T1000 (cell line): ENCODE measurements around the gene CIAO3.
A peak's percentile ranks its signal among the peaks of the same experiment; 100 is the strongest.
"Not testable (repeated sequence)": the region's sequence is repeated elsewhere in the genome, so short reads cannot be mapped to it uniquely, and the experiment has no call there.

ENCODE experiments used
- DNase-seq: peaks from one replicate; lab custom pipeline; 2025; ENCODE audit warnings: mixed read lengths; lab: John Stamatoyannopoulos, UW

The CIAO3 gene

GRCh38 chr16:692356-693108 is 48.3 kb downstream of the CIAO3 start:
- DNase-seq = no peak

- not testable (repeated sequence) for DNase-seq
Measured at GRCh38 chr16:691242-691641, 49.6 kb downstream of the CIAO3 start.

- DNase-seq = no peak
Measured at GRCh38 chr16:689175-689897, 51.5 kb downstream of the CIAO3 start.

GRCh38 chr16:687499-687898 is 53.3 kb downstream of the CIAO3 start:
- DNase-seq = no peak

GRCh38 chr16:686459-687260 is 54.1 kb downstream of the CIAO3 start:
- no peak for DNase-seq

GRCh38 chr16:685967-686366 is 54.8 kb downstream of the CIAO3 start:
- peak; percentile 40 for DNase-seq

- DNase-seq = no peak
Measured at GRCh38 chr16:684961-685696, 55.7 kb downstream of the CIAO3 start.

- peak; percentile 96 for DNase-seq
Measured at GRCh38 chr16:684071-684794, 56.6 kb downstream of the CIAO3 start, which contains the start of gene JMJD8. TSS of gene JMJD8 (minus strand) at chr16:684334. CDS start at chr16:684319, 15 bp downstream.

- DNase-seq = no peak
Measured at GRCh38 chr16:683396-684070, 57.3 kb downstream of the CIAO3 start.

GRCh38 chr16:682493-683395 is 58.1 kb downstream of the CIAO3 start:
- DNase-seq = no peak

GRCh38 chr16:681746-682427 is 58.9 kb downstream of the CIAO3 start:
- DNase-seq = peak; percentile 26

GRCh38 chr16:680967-681745 is 59.6 kb downstream of the CIAO3 start:
- peak; percentile 28 for DNase-seq

- DNase-seq = no peak
Measured at GRCh38 chr16:680625-680945, 60.2 kb downstream of the CIAO3 start.

- DNase-seq = peak; percentile 88
Measured at GRCh38 chr16:679814-680624, 60.8 kb downstream of the CIAO3 start, which contains the start of gene STUB1. TSS of gene STUB1 (plus strand) at chr16:680410. CDS start at chr16:680526, 116 bp downstream.
